Upper lobe of left lung (tissue), 4 donors: ENCODE results near the gene PADI1.

ENCODE experiments used
- CTCF ChIP-seq, 6 experiments: fragments of 450-650 bp in 4 of 6; fragments of 200-600 bp in 2 of 6; sonication (generic) in 2 of 6; IDR thresholded peaks; one replicate each; pipeline ENCODE4 v1.5.1; 2016 to 2019; ENCODE audit warnings: antibody characterized with exemption in 6 of 6
- POLR2AphosphoS5 ChIP-seq, 2 donors: sonication (generic); formaldehyde crosslinking; IDR thresholded peaks; one replicate each; pipeline ENCODE4 v1.5.1; 2017; ENCODE audit warnings: antibody characterized with exemption in 2 of 2

- TF ChIP-seq POLR2AphosphoS5 (IDR thresholded peaks at IDR 0.05) = no peak
- no peak for TF ChIP-seq CTCF (IDR thresholded peaks at IDR 0.05)
Measured at GRCh38 chr1:17167041-17167785, 37.7 kb upstream of the PADI1 start.
